Right renal pelvis (tissue), 4 donors: ENCODE data around the gene CADM2. TPM values are rescaled to one million over a fixed set of nuclear protein-coding genes. Genes with fewer than 3 reads are reported as not detected.

Experiments used
- DNase-seq, 4 donors: peaks; one replicate each; pipeline ENCODE4 v3.0.0-alpha.2; 2013; ENCODE audit warnings: low read depth in 4 of 4, low spot score in 3 of 4, missing footprints in 1 of 4
- polyA plus RNA-seq, 4 donors: library from polyadenylated mRNA; unstranded; fragments of 120-200 nt; gene quantifications; one replicate each; pipeline ENCODE4 v1.2.1, GENCODE V29; 2013; ENCODE audit not compliant: insufficient read length in 4 of 4

Gene CADM2
- polyA plus RNA-seq, 4 donors, result 0.53 to 1.0 (median 0.59) TPM

DNA sequence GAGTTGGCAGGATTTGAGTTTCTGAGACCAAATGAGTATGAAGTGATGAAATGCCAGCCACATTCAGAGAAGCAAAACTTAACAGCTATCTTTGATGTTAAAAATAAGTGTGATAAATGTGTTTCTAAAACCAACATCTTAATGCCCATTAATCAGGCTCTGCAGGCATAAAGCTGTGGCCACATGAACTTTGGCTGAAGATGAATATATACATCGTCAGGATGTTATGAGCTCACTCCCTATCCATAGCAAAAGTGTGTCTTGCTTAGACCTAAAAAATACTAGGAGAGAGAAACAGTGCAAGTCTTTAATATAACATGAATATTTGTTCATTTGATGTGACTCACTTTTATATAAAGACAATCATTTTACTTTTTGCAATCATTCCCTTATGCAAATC, 218.0 kb downstream of the CADM2 start:
- DNase-seq, result no peak

GRCh38 chr3:85182975-85183752, 224.4 kb downstream of the CADM2 start:
- no peak for DNase-seq

DNA sequence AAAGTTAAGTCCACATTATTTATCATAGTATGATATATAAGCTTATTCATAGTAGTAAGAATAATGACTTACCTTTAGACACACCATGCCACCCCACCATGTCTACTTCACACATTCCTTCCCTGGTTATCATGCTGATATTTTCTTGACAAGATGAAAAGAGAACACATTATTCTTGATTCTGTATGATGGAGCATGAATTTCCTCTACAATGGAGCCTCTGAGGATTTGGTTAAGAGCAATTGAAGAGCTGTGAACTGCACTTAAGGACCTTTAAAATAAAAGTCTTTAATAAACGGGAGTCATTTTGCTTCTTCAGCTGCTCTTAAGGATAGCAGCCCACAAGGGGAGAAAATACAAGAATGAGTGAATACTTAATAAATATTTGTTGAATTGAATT, 226.7 kb downstream of the CADM2 start:
- DNase-seq, result no peak

GRCh38 chr3:85189731-85190130, 230.9 kb downstream of the CADM2 start:
- no peak for DNase-seq

- DNase-seq, result no peak
Measured at GRCh38 chr3:85193565-85193964, 234.8 kb downstream of the CADM2 start.

GRCh38 chr3:85208650-85209049, 249.9 kb downstream of the CADM2 start:
- DNase-seq, result no peak

DNA sequence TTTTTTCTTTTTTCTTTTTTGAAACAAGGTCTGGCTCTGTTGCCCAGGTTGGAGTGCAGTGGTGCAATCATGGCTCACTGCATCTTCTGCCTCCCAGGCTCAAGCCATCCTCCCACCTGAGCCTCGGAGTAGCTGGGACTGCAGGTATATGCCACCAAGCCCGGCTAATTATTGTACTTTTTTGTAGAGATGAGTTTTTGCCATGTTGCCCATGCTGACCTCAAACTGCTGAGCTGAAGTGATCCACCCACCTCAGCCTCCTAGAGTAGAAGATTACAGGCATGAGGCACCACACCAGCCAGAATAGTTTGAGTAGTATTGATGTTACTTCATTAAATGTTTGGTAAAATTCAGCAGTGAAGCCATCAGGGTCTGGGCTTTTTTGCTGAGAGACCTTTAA, 251.8 kb downstream of the CADM2 start:
- no peak for DNase-seq

DNA sequence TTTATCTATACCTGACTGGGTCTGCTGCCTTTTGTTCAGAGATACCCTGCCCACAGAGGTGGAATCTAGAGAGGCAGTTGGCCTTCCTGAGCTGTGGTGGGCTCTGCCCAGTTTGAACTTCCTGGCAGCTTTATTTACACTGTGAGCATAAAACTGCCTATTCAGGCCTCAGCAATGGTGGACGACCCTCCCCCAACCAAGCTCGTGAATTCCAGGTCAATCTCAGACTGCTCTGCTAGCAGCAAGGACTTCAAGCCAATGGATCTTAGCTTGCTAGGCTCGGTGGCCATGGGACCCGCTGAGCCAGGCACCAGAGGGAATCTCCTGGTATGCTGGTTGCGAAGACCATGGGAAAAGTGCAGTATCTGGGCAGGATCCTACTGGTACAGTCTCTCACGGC, 270.2 kb downstream of the CADM2 start:
- no peak for DNase-seq

GRCh38 chr3:85244091-85244490, 285.3 kb downstream of the CADM2 start:
- DNase-seq, result no peak

DNA sequence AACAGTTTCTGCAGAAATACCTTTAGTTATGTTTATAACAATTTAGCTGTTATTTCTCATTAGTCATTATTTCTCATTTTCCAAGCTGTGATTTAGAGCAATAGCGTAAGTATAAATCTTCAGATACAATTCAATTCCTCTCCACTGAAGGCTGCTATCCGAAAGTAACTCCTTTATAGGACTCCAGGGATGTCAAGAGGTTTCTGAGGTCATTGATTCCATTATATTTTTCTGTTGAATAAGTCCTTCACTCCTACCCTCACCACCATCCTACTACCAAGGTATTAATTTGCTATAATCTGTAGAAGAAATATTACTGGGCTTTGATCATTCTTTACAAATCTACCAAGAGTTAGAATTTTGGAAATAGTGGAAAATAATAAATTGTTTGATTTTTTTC, 285.7 kb downstream of the CADM2 start:
- DNase-seq, result no peak

DNA sequence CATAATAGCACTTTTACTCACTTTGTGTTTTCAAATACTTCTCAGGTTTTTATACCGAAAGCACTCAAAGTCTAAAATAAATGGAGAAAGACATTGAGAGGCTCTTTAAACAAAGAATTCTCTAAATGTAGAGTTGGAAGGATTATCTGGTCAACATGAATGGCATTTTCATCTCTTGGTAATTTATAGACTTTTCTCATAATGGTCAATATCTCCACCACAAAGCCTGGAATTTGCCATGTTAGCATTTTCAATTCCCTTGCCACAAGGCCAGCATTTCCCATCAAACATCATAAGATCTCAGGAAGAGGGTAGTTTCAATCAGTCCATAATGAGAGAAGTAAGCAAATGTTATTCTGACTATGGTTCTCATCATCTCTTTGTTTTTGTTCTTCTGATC, 293.0 kb downstream of the CADM2 start:
- DNase-seq, result no peak

- no peak for DNase-seq
Measured at GRCh38 chr3:85252686-85253085, 293.9 kb downstream of the CADM2 start.

DNA sequence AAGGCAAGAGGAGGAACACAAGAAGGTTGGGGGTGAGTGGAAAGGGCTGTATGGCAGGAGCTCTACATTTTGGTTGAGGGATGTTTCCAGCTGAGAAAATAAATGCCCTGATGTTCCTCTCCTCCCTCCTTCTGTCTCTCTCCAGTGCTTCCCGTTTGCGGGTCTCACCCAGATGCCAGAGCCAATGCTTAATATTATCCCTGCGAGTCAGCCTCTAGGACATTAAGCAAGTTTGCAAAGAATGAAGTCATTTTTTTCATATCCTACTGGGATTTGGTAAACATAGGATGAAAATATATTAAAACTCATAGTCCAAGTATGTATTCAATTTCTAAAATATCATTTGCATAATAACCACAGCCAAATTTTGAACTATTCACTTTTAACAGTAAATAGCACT, 295.9 kb downstream of the CADM2 start:
- DNase-seq, result no peak

DNA sequence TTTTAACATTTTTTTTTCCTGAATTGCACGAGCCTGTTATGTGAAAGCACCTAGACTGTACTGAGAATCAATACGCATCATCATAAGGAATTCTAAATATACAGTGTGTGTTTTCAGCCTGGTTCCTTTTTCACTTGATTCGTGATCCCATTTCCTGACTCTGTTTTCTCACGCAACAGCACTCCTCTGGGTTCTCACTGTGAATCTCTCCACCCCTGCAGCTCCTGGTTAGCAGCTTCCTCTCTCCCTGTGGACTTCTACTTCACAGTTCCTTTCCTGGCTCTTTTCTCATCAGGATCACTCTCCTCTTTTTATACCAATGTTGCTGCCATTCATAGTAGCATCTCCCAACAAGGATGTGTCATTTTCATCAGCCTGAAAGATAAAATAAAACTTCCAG, 297.2 kb downstream of the CADM2 start:
- DNase-seq, result no peak

DNA sequence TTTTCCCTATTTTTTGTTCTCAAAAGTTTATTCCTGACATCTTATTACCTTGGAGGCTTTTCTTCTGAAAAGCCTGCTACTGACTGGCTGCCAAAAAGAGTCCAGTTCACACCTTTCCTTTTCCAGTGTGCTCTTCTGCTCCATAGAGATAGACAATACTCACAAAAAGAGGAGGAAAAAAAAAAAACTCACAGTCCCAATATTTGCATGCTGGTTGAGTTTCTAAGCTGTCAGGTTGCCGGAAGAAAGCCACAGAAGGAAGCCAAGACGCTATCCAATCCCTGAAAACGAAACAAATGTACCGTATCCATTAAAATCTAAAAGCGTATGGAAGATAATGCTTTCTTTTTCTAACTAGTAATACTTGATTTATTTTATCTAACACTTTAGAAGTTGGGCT, 299.5 kb downstream of the CADM2 start:
- DNase-seq, result no peak

DNA sequence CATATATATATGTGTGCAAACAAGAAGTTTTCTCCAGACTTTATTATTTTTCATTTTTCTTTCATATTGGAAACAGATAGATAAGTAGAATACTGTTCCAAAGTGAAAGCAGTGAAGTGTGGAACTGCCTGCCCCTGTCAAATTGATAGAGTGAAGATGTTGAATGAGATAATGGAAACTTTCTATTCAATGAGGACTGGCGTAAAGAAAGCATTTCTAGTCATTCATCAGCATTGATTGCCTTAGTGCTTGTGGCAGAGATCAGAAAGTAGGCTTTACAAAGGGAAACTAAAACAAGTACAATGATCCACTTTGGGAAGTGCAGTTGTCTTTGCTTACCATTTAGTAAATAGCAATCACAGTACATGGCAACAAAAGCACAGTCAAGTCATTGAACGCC, 300.0 kb downstream of the CADM2 start:
- DNase-seq, result no peak

DNA sequence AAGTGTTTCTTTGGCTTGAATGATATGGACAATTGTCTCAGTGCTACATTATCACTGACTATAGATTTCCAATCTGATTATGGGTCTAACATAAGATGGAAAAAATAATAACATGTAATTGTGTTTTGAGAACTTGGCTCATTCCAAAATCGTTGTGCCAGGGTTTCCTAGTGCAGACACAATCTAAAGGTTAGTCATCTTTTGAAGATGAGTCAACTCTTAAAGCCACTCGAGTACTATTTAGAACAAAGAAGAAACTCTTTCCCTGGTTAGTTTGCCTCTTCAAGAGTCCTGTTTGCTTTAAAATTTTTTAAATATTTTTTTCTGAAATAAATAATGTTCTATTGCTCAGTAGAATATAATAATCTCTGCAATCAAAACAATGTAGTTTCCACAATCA, 301.0 kb downstream of the CADM2 start:
- no peak for DNase-seq

DNA sequence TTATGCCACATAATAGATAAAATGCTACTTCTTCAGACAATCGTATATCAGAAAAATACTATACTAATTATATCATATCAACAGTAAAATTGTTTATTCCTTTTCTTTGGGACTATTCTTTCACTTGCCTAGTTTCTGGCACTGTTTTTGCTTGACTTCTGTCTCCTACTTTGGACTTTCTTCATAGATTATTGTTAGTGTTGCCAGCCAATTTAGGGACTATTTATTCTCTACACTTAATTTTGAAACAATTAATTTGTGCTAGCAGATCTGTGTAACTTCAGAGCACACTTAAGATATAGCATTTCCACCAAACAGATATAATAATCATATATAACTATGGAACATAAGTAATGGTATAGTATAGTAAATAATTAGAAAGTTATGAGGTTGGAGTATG, 305.6 kb downstream of the CADM2 start:
- no peak for DNase-seq

DNA sequence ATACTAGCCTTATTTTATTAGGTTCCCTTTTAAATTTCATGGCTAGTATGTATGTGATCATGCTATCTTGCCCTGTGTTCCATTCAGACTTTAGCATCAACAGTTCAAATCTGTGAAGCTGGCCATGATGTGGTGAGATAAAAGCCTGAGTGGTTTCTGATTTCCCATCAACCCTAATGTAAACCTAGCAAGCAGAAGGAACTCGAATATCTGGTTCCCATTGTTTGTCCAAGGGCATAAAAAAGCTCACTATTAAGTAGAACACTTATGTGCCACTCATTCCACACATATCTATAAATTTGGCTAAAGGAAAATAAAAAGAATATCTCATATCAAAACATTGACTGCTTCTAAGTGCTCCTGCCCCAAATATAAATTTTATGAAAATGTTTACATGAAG, 311.7 kb downstream of the CADM2 start:
- DNase-seq, result no peak

- no peak for DNase-seq
Measured at GRCh38 chr3:85271911-85272310, 313.1 kb downstream of the CADM2 start.

DNA sequence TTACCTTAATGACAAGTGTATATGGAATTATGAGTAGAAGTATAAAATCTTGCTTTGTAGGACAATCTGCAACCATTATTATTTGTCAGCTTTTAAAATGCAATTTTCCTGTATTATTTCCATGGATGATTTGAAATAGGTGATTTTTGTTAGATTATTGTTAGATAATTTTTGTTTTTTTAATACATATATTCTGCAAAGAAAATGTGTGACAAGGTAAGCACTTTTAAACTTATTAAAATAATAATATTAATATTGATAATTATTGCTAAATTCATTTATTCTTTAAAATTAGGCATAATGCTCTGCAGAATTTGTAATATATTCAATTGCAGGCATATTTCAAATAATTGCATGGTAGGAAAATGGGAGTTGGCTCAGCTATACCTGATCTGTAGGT, 329.5 kb downstream of the CADM2 start:
- DNase-seq, result no peak

DNA sequence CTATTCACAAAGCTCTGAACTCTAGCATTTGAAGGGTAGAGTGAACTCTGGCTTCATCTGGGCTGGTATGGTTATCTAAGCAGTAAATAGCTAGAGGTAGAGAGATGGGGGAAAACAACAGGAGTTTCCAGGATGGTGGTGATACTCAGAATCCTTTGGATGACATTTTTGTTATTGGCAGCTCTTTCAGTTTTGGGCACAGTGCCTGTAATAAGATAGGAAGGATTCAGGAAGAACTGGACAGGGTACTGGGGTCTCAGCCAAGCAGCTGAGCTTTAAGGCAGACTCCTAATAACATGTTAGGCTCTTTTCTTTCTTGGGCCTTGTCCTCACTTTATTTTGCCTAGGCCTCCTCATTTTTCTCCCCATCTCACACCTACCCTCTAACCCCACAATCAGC, 338.5 kb downstream of the CADM2 start:
- DNase-seq, result no peak

DNA sequence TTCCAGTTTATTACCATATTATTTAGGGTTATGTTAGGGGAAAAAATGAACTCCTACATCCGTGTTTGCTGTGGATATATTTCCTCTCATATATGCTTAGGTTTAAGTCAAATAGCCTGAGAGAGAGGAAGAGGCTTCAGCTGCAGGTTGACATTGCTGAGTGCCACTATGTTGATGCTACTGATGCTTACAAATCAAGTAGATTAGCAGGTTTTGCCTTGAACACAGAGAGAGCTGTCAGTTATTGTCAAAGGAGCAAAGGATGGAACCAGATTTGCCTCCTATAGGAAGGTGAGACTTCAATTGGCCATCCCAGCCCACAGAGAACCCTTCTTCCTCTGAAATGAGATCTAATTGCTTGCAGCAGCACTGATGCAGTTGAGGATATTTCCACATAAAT, 339.2 kb downstream of the CADM2 start:
- no peak for DNase-seq
